ENCODE measurements around the gene OR1D5. TPM values are rescaled to one million over a fixed set of nuclear protein-coding genes. Genes with fewer than 3 reads are reported as not detected.
"Not testable (repeated sequence)": the region's sequence is repeated elsewhere in the genome, so short reads cannot be mapped to it uniquely, and the experiment has no call there.

OR1D5 gene
- total RNA-seq, 2 experiments from 2014 or later = not detected

- Mint-ChIP-seq H3K4me1 (ENCODE audit: low read depth) (peaks cover 9% of the 10 kb centered on the region), H3K36me3 (ENCODE audit: low read depth) (peaks cover 1% of the 10 kb centered on the region), H3K27ac (no peak overlapping the region), H3K4me3 (no peak overlapping the region), H3K9me3 (peaks cover 7% of the 10 kb centered on the region), H3K27me3 (ENCODE audit: low read depth) (peaks cover 15% of the 10 kb centered on the region)
- CTCF ChIA-PET = interaction anchor here (1.9 kb wide), 1 partner anchor 10 kb away, joined by 6 read pairs; no protein-coding TSS in a partner anchor
- no peak for DNase-seq
- intact Hi-C loops (cut with micrococcal nuclease) = no loop called here
Measured at GRCh38 chr17:3038941-3039340, 24.5 kb downstream of the OR1D5 start.

- DNase-seq = no peak
- H3K36me3 Mint-ChIP-seq (ENCODE audit: low read depth) = no peaks in the 10 kb centered on the region
- no peak overlapping the region for H3K4me3 Mint-ChIP-seq
- H3K9me3 Mint-ChIP-seq = no peaks in the 10 kb centered on the region
- intact Hi-C loops (cut with micrococcal nuclease) = no loop called here
- peaks cover 12% of the 10 kb centered on the region for H3K27me3 Mint-ChIP-seq (ENCODE audit: low read depth)
- no peak overlapping the region for H3K27ac Mint-ChIP-seq
- peaks cover 9% of the 10 kb centered on the region for H3K4me1 Mint-ChIP-seq (ENCODE audit: low read depth)
- CTCF ChIA-PET = interaction anchor here (0.6 kb wide), 1 partner anchor 755 kb away, joined by 3 read pairs; no protein-coding TSS in a partner anchor
Measured at GRCh38 chr17:3037259-3037658, 26.1 kb downstream of the OR1D5 start.

DNA sequence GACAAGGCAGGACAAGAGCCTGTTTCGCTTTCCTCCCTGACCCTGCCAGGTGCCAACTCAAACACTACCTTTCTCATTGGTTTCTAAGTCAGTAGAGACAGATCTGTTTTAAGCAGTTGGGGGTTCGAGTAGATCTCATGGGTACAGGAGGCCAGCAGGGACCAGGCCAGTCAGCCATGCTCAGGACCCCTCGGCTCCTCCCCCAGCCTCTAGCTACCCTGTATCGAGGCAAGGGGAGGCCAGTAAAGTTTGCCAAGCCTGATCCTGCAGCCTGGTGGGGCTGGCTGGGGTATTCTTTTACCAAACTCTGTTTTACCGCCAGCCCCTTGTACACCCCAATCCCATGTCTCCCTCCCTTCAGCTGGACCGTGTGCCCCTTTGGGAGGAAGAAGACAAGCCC is 26.6 kb downstream of the OR1D5 start:
- no peak overlapping the region for H3K27ac Mint-ChIP-seq
- no peaks in the 10 kb centered on the region for H3K9me3 Mint-ChIP-seq
- no peaks in the 10 kb centered on the region for H3K36me3 Mint-ChIP-seq (ENCODE audit: low read depth)
- intact Hi-C loops (cut with micrococcal nuclease) = no loop called here
- peaks cover 8% of the 10 kb centered on the region for H3K27me3 Mint-ChIP-seq (ENCODE audit: low read depth)
- CTCF ChIA-PET = no interaction called here
- H3K4me3 Mint-ChIP-seq = no peak overlapping the region
- H3K4me1 Mint-ChIP-seq (ENCODE audit: low read depth) = peaks cover 9% of the 10 kb centered on the region
- DNase-seq = no peak

DNA sequence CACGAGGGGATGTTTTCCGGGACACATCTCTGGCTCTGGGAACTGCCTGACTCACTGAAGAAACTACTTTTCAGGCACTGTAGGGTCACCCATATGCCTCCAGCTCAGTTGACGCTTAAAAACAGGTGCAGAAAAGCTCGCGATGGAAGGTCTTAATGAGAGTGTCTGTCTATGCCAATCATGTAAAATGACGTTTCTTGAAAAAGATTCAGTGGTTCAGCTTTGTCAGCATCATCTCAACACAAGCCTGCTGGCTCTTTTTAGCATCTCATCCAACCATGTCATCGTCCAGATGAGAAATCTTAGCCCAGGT is 27.5 kb downstream of the OR1D5 start:
- intact Hi-C loops (cut with micrococcal nuclease) = no loop called here
- Mint-ChIP-seq H3K36me3 (ENCODE audit: low read depth) (no peaks in the 10 kb centered on the region), H3K27me3 (ENCODE audit: low read depth) (peaks cover 4% of the 10 kb centered on the region), H3K4me1 (ENCODE audit: low read depth) (peaks cover 9% of the 10 kb centered on the region), H3K4me3 (no peak overlapping the region), H3K27ac (no peak overlapping the region), H3K9me3 (no peaks in the 10 kb centered on the region)
- no peak for DNase-seq
- CTCF ChIA-PET = no interaction called here

- peaks cover 3% of the 10 kb centered on the region for H3K27me3 Mint-ChIP-seq (ENCODE audit: low read depth)
- peaks cover 9% of the 10 kb centered on the region for H3K4me1 Mint-ChIP-seq (ENCODE audit: low read depth)
- H3K4me3 Mint-ChIP-seq = no peak overlapping the region
- no peaks in the 10 kb centered on the region for H3K9me3 Mint-ChIP-seq
- no peak for DNase-seq
- intact Hi-C loops (cut with micrococcal nuclease) = no loop called here
- CTCF ChIA-PET = no interaction called here
- H3K27ac Mint-ChIP-seq = no peak overlapping the region
- H3K36me3 Mint-ChIP-seq (ENCODE audit: low read depth) = no peaks in the 10 kb centered on the region
Measured at GRCh38 chr17:3035256-3035967, 28.0 kb downstream of the OR1D5 start.

DNA sequence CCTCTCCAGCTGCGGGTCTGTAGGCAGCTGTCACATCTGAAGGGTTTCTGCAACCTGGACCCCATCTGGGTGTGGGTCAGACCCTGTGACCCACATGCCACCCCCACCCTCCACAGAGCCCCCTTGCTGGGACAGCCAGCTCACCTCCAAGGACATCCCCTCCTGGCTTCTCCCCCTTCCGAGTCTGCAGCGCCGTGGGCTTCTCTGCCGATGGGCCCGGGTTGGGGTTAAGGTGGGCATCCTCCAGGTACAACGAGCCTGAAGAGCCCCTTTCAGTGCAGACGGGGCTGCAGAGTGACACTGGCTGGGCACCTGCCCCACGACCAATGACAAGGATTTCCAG is 28.9 kb downstream of the OR1D5 start:
- no peaks in the 10 kb centered on the region for H3K36me3 Mint-ChIP-seq (ENCODE audit: low read depth)
- intact Hi-C loops (cut with micrococcal nuclease) = no loop called here
- no peak overlapping the region for H3K27ac Mint-ChIP-seq
- no peaks in the 10 kb centered on the region for H3K27me3 Mint-ChIP-seq (ENCODE audit: low read depth)
- H3K9me3 Mint-ChIP-seq = no peaks in the 10 kb centered on the region
- CTCF ChIA-PET = no interaction called here
- no peak overlapping the region for H3K4me3 Mint-ChIP-seq
- DNase-seq = no peak
- H3K4me1 Mint-ChIP-seq (ENCODE audit: low read depth) = peaks cover 3% of the 10 kb centered on the region

DNA sequence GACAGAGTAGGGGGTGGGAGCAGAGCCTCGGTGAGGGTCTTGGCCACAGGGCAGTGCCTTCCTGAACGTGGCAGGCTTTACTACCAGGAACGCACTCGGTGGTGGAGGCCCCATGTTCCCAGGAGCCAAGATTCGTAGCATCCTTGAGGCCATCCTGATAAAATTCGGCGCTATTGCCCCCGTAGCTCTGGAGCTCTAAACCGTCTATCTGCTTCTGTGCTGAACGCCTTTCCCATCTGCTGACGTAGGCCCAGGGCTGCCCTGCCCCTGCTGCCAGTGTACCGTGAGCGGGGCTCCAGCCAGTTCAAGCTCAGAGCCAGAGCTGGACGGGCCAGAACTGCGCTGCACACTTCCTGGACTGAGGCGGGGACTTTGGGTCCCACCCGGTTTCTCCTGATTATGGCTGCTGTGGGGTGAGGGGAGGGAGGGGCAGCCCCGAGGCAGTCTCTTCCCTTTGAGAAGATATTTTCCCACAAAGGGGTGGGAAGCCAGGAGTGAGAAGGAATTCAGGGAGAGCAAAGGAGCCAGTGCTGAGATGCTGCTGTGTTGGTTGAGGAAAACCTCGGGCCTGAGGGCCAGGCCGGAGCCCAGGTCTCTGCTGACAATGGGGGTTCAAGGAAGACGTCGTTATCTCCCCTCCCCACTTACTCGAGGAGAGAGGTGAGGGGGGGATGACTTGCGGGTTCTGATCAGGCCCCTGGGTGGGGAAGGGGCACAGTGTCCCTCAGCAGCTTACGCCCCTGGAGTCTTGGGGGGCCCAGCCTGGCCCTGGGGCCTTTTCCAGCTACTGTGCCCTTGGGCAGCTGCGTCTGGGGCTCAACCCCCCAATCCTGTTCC is 29.4 kb downstream of the OR1D5 start:
- H3K27me3 Mint-ChIP-seq (ENCODE audit: low read depth) = no peaks in the 10 kb centered on the region
- no peak overlapping the region for H3K27ac Mint-ChIP-seq
- no peaks in the 10 kb centered on the region for H3K9me3 Mint-ChIP-seq
- no peaks in the 10 kb centered on the region for H3K4me1 Mint-ChIP-seq (ENCODE audit: low read depth)
- no peak for DNase-seq
- H3K4me3 Mint-ChIP-seq = no peak overlapping the region
- H3K36me3 Mint-ChIP-seq (ENCODE audit: low read depth) = no peaks in the 10 kb centered on the region
- intact Hi-C loops (cut with micrococcal nuclease) = no loop called here
- CTCF ChIA-PET = no interaction called here

GRCh38 chr17:3033248-3033640 is 30.2 kb downstream of the OR1D5 start:
- intact Hi-C loops (cut with micrococcal nuclease) = no loop called here
- Mint-ChIP-seq H3K27me3 (ENCODE audit: low read depth) (no peaks in the 10 kb centered on the region), H3K4me3 (no peak overlapping the region), H3K36me3 (ENCODE audit: low read depth) (no peaks in the 10 kb centered on the region), H3K4me1 (ENCODE audit: low read depth) (no peaks in the 10 kb centered on the region), H3K9me3 (no peaks in the 10 kb centered on the region), H3K27ac (no peak overlapping the region)
- CTCF ChIA-PET = interaction anchor here (0.7 to 0.9 kb wide), 2 partner anchors 15 to 614 kb away, joined by 3 to 5 read pairs; no protein-coding TSS in a partner anchor
- DNase-seq = no peak

DNA sequence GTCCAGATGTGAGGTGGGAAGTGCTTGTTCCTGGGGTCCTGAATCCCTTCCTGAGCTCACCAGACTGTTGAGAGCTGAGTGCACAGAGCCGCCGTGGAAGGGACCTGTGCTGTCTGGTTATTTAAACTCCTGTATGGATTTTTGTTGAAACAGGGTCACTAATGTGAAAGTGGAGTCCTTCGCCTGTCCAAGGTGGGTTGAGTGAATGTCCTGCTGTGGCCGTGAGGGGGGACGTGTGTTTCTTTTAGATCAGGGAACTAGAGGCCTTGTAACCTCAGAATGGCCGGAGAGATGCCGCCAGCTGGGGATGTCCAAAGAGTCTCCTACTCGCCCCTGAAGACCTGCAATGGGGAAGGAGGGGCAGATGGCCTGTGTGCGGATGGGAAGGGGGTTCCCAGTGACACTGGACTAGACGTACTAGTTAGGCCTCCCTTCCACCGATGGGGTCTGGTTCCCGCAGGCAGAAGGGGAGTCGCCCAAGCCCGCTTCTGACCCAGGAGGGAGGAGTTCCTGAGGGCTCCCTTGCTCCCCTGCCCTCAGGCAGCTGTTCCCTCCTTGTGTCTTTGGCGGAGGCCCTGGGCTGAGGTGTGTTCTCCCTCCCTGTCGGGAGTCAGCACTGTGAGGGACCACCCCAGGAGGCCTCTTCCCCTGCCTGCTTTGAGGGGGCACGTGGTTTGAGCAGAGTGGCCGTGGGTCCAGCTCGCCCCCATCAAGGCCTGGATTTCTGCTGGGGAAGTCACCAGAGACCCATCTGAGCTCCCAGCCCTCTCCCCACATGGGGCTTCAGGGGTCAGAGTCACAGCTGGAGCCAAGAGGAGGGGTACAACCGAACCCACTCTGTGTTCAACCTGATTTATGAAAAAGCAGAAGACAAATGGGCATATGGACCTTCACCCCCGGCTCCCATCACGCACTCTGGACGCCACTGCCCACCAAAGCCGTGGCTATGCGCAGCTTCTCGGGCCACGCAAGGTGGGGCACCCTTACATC is 30.9 kb downstream of the OR1D5 start:
- no peak for DNase-seq
- intact Hi-C loops (cut with micrococcal nuclease) = no loop called here

DNA sequence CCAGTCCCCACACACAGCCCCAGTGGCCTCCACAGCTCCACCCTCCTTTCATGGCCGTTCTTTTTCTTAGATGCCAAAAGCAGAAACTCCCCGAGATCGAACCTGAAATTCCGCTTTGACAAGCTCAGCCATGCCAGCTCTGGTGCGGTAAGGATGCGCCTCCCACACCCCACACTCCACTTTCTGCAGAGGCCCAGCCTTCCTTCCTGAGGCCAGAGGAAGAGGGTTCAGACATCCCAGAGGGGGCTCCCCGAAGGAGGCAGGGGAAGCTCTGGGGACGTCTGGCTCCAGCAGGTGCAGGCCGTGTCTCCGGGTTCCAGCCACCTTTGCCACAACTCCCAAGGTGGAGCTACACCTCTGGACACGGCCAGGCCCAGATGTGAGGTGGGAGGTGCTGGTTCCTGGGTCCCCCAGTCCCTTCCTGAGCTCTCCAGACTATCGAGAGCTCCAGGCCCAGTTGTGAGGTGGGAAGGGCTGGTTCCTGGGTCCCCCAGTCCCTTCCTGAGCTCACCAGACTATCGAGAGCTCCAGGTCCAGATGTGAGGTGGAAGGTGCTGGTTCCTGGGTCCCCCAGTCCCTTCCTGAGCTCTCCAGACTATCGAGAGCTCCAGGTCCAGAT is 32.4 kb downstream of the OR1D5 start:
- CTCF ChIA-PET = interaction anchor here (0.8 to 0.9 kb wide), 2 partner anchors 12 to 182 kb away, joined by 3 read pairs; no protein-coding TSS in a partner anchor
- H3K36me3 Mint-ChIP-seq (ENCODE audit: low read depth); intact Hi-C loops (cut with micrococcal nuclease); H3K4me1 Mint-ChIP-seq (ENCODE audit: low read depth); DNase-seq; H3K9me3 Mint-ChIP-seq; H3K27me3 Mint-ChIP-seq (ENCODE audit: low read depth); H3K27ac Mint-ChIP-seq; H3K4me3 Mint-ChIP-seq: not testable (repeated sequence)

More for the DNA sequence above, 30.9 kb downstream of the OR1D5 start:
- no peaks in the 10 kb centered on the region for H3K27me3 Mint-ChIP-seq (ENCODE audit: low read depth)
- CTCF ChIA-PET = interaction anchor here (0.6 to 0.9 kb wide), 3 partner anchors 15 to 614 kb away, joined by 3 to 5 read pairs (median 3); no protein-coding TSS in a partner anchor
- no peak overlapping the region for H3K4me3 Mint-ChIP-seq
- H3K36me3 Mint-ChIP-seq (ENCODE audit: low read depth) = no peaks in the 10 kb centered on the region
- no peak overlapping the region for H3K27ac Mint-ChIP-seq
- no peaks in the 10 kb centered on the region for H3K4me1 Mint-ChIP-seq (ENCODE audit: low read depth)
- no peaks in the 10 kb centered on the region for H3K9me3 Mint-ChIP-seq

DNA sequence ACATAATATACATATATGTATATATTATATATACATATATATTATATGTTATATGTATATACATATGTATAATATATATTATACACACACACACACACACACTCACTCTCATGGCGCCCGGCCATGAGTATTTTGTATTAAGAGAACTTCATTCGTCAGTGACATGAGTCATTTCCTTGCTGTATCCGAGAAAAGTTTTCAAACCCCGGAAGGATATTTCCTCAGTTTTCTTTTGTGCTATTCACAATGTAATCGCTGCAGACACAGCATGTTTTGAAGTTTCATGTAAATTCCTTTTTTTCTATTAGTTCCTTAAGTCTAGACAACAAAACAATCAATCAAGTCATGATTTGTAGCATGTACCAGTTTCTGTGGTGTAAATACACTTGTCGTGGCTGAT is 33.3 kb downstream of the OR1D5 start:
- no peak for DNase-seq
- Mint-ChIP-seq H3K4me1 (ENCODE audit: low read depth) (no peaks in the 10 kb centered on the region), H3K36me3 (ENCODE audit: low read depth) (no peaks in the 10 kb centered on the region), H3K9me3 (no peaks in the 10 kb centered on the region), H3K27ac (no peak overlapping the region), H3K4me3 (no peak overlapping the region), H3K27me3 (ENCODE audit: low read depth) (no peaks in the 10 kb centered on the region)
- CTCF ChIA-PET = no interaction called here
- intact Hi-C loops (cut with micrococcal nuclease) = no loop called here
